ENCODE measurements around the gene SPNS3.

DNA sequence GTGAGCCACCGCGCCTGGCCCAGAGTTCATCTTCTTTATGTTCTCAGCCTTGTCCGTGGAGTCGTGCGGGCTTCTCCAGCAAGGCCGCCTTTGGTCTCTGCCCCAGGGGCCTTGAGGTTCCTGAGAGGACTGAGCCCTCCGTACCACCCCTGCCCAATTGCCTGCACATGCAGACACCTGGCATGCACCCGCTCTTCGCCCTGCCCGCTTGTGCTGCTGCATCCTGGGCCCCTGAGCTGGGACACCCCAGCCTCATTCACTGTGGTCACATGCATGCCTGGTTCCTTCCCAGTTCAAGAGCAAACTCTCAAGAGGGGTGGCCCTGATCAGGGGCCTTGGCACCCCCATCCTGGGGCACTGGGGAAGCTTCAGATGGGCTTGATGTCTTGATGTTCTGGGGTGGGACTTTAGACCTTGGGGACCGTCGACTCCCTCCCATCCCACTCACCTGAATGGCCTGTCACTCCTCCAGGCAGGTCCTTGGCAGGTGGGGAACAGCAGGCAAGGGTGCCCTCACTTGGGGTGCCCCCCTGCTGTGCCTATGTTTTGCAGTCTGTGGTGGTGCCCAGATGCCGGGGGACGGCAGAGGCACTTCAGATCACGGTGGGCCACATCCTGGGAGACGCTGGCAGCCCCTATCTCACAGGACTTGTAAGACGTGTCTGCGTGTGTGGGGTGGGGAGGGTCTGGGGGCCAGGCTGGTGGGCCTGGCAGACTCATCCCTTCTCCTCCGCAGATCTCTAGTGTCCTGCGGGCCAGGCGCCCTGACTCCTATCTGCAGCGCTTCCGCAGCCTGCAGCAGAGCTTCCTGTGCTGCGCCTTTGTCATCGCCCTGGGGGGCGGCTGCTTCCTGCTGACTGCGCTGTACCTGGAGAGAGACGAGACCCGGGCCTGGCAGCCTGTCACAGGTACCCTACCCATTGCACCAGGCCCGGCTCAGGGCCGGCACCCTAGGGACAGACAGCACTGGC lies 52.2 kb downstream of the SPNS3 start:
- TF ChIP-seq, protein P1, sequence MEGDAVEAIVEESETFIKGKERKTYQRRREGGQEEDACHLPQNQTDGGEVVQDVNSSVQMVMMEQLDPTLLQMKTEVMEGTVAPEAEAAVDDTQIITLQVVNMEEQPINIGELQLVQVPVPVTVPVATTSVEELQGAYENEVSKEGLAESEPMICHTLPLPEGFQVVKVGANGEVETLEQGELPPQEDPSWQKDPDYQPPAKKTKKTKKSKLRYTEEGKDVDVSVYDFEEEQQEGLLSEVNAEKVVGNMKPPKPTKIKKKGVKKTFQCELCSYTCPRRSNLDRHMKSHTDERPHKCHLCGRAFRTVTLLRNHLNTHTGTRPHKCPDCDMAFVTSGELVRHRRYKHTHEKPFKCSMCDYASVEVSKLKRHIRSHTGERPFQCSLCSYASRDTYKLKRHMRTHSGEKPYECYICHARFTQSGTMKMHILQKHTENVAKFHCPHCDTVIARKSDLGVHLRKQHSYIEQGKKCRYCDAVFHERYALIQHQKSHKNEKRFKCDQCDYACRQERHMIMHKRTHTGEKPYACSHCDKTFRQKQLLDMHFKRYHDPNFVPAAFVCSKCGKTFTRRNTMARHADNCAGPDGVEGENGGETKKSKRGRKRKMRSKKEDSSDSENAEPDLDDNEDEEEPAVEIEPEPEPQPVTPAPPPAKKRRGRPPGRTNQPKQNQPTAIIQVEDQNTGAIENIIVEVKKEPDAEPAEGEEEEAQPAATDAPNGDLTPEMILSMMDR (IDR thresholded peaks at IDR 0.05; ENCODE audit: low read depth, low read length, poor library complexity, severe bottlenecking): no peak
- no peak for TF ChIP-seq EZH2phosphoT487 (IDR thresholded peaks at IDR 0.05; ENCODE audit: borderline replicate concordance, low read length)

Measured in DOHH2 (cell line).